NCI-H345 (cell line): ENCODE measurements around the gene ANAPC2.

Source experiments
- DNase-seq: peaks from one replicate; lab custom pipeline; 2025; lab: John Stamatoyannopoulos, UW

ANAPC2 gene

DNA sequence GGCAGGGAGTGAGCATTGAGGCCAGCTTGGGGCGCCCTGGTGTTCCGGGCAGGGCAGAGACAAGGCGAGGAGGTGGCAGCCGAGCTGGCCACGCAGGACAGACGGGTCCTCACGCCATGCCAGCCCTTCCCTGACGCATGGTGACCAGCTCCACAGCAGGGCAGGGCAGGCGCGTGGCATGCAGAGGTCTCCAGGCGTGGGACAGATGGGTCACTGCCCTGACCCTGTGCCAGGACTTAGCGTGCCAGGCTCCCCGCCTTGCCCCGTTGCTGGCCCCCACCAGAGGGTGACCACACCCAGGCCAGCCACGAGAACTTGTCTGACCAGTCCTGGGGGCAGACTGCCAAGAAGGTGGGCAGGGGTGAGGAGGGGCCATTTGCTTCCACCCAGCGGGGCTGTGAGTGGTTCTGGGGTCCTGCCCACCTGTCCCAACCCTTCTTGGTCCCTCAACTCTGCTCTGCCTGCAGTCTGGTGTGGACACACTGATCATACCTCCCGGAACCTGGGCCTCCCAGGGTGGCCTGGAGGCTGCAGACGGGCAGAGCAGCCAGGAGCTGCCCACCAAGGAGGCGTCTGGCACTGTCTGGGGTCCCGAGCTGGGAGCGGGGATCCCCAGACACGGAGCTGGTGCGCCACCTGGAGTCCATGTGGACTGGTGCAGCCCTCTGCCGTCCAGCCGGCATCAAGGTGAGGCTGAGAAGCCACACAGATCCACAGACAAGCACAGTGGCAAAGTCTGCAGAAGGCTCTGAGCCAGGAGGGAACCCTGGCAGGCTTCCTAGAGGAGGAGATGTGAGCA is 38.9 kb upstream of the ANAPC2 start, which contains the start of gene RNF224:
Gene RNF224 (plus strand): TSS at position 449 of the 799 bp plus-strand sequence. CDS start 834 bp downstream, outside the sequence.
- peak; percentile 75 for DNase-seq

GRCh38 chr9:137226338-137227053 is 38.1 kb upstream of the ANAPC2 start:
- DNase-seq = no peak

DNA sequence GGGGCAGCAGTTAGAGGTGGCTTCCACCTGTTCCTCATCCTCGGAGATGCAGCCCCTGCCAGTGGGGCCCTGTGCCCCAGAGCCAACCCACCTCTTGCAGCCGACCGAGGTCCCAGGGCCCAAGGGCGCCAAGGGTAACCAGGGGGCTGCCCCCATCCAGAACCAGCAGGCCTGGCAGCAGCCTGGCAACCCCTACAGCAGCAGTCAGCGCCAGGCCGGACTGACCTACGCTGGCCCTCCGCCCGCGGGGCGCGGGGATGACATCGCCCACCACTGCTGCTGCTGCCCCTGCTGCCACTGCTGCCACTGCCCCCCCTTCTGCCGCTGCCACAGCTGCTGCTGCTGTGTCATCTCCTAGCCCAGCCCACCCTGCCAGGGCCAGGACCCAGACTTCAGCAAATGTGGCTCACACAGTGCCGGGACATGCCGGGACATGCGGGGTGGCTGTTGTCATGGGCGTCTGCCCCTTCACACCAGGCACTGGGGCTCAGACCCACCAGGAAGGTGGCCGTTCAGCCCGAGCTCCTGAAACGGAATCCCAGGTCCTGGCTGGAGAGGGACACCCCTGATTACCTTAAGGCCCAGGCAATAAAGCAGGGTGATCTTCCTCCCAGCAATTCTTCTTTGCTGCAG is 37.5 kb upstream of the ANAPC2 start:
- no peak for DNase-seq

- no peak for DNase-seq
Observed at GRCh38 chr9:137224830-137225694, 36.7 kb upstream of the ANAPC2 start, which contains the start of gene CYSRT1. Gene CYSRT1 (plus strand): TSS chr9:137225174. CDS start chr9:137225622, 448 bp downstream.

GRCh38 chr9:137223078-137223970 is 35.0 kb upstream of the ANAPC2 start:
- DNase-seq = peak; percentile 97

GRCh38 chr9:137222190-137223077 is 34.1 kb upstream of the ANAPC2 start, which contains the start of gene RNF208:
Gene RNF208 (minus strand): TSS chr9:137222240. CDS start chr9:137221212, 1,028 bp downstream.
- DNase-seq = peak; percentile 48

DNA sequence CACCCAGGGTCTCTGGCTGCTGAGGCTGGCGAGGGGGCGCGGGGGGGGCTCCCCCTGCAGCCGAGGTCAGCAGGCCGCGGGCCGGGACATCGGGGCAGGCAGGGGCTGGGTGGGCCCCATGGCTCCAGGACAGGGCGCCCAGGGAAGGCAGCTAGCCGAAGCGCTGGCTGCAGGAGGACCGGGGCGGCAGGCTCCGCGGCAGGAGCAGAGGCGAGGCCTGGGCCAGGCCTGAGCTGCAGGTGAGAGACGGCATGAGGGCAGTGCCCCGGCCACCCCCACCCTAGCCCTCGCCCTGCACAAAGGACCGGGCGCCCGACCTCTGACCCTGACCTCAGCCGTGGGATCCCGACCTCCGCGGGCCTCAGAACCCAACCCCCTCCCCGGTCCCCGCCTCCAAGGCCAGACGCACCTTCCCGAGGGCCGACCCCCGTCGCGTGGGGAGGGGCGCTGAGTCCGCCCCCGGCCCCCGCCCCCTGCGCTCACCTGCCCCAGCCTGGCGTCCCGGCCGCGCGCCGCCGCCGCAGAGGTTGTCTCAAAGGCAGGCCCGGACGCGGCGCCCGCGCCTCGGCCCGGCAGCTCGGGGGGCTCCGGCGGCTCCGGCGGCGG is 33.2 kb upstream of the ANAPC2 start:
- peak; percentile 49 for DNase-seq

- DNase-seq = no peak
Observed at GRCh38 chr9:137221095-137221505, 32.7 kb upstream of the ANAPC2 start.

- DNase-seq = no peak
Observed at GRCh38 chr9:137220317-137221094, 32.1 kb upstream of the ANAPC2 start.

GRCh38 chr9:137219757-137220316 is 31.5 kb upstream of the ANAPC2 start:
- DNase-seq = no peak

GRCh38 chr9:137218754-137219271 is 30.5 kb upstream of the ANAPC2 start:
- no peak for DNase-seq

DNA sequence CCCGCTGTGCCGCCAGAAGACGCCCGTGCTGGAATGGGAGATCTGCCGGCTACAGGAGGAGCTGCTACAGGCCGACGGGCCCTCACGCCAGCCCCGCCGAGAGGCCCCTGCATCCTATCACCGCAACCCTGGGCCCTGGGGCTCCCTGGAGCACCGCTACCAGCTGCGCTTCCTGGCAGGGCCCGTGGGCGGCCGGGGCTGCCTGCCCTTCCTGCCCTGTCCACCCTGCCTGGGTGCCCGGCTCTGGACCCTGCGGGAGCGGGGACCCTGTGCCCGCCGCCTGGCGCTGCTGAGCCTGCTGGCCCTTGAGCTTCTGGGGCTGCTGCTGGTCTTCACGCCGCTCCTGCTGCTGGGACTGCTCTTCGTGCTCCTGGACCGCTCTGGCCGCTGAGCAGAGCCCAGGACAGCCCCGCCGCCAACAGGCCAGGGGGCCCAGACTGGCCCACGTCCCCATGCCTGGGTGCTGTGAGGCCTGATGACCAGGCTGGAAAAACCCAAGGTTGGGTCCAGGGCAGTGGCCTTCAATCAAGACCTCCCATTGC is 29.9 kb upstream of the ANAPC2 start:
- DNase-seq = no peak

- no peak for DNase-seq
Observed at GRCh38 chr9:137217276-137218211, 29.2 kb upstream of the ANAPC2 start.

- DNase-seq = no peak
Observed at GRCh38 chr9:137216188-137216965, 28.0 kb upstream of the ANAPC2 start.
